ENCODE results near the gene PLVAP. TPM values are rescaled to one million over a fixed set of nuclear protein-coding genes. Genes with fewer than 3 reads are reported as not detected.

The PLVAP gene
- total RNA-seq, 4 donors from 2014 or later = 41.4 to 110 (median 67.9) TPM

- peaks cover 10% of the 10 kb centered on the region for H3K27me3 ChIP-seq
- TF ChIP-seq POLR2AphosphoS5 (IDR thresholded peaks at IDR 0.05) (no peak), EP300 (IDR thresholded peaks at IDR 0.05) (no peak), CTCF (IDR thresholded peaks at IDR 0.05) (no peak), POLR2A (IDR thresholded peaks at IDR 0.05) (no peak)
- H3K27ac ChIP-seq = peak overlapping the region in 3 of 4 donors; percentile 9 to 56 (median 20)
- no peaks in the 10 kb centered on the region for H3K36me3 ChIP-seq
- H3K9me3 ChIP-seq = no peaks in the 10 kb centered on the region
- ATAC-seq = peak; percentile 32
- 37 to 41% methylated on average over 6 to 9 of the region's 11 CpGs for whole genome bisulfite sequencing, 2 donors (ENCODE audit: low coverage in 1 of 2)
- no peaks in the 10 kb centered on the region for H3K4me1 ChIP-seq
- no peak overlapping the region for H3K4me3 ChIP-seq
These were observed 19.4 kb downstream of the PLVAP start for GRCh38 chr19:17357724-17358123.

- WGBS, 2 donors (ENCODE audit: low coverage in 1 of 2) = 71 to 87% methylated on average over 4 to 7 of the region's 7 CpGs
- peak overlapping the region in 2 of 4 donors; percentile 9 to 56 for H3K27ac ChIP-seq
These were observed 20.0 kb downstream of the PLVAP start for GRCh38 chr19:17357078-17357666.

GRCh38 chr19:17353386-17353785 is 23.8 kb downstream of the PLVAP start:
- Histone ChIP-seq H3K4me3 (no peak overlapping the region), H3K27me3 (peaks cover 48% of the 10 kb centered on the region), H3K4me1 (peaks cover 0 to 10% (median 0%) of the 10 kb centered on the region in 3 donors), H3K36me3 (no peaks in the 10 kb centered on the region), H3K9me3 (no peaks in the 10 kb centered on the region), H3K27ac (no peak overlapping the region)
- no peak for ATAC-seq
- WGBS, 2 donors (ENCODE audit: low coverage in 1 of 2) = 80% methylated on average over 8 of the region's 8 CpGs; no CpG with 5 or more reads in 1 of the 2 donors
- no peak for TF ChIP-seq CTCF (IDR thresholded peaks at IDR 0.05)
- no peak for TF ChIP-seq POLR2A (IDR thresholded peaks at IDR 0.05)
- no peak for TF ChIP-seq EP300 (IDR thresholded peaks at IDR 0.05)
- TF ChIP-seq POLR2AphosphoS5 (IDR thresholded peaks at IDR 0.05) = no peak

More at GRCh38 chr19:17357078-17357666, 20.0 kb downstream of the PLVAP start:
- TF ChIP-seq POLR2A (IDR thresholded peaks at IDR 0.05) (no peak), CTCF (IDR thresholded peaks at IDR 0.05) (no peak), POLR2AphosphoS5 (IDR thresholded peaks at IDR 0.05) (no peak), EP300 (IDR thresholded peaks at IDR 0.05) (no peak)
- no peak overlapping the region for H3K4me3 ChIP-seq
- ATAC-seq = no peak
- H3K4me1 ChIP-seq = no peaks in the 10 kb centered on the region
- no peaks in the 10 kb centered on the region for H3K36me3 ChIP-seq
- peaks cover 16% of the 10 kb centered on the region for H3K27me3 ChIP-seq
- no peaks in the 10 kb centered on the region for H3K9me3 ChIP-seq

GRCh38 chr19:17352608-17353280 is 24.4 kb downstream of the PLVAP start:
- no peak for ATAC-seq
- no peaks in the 10 kb centered on the region for H3K9me3 ChIP-seq
- no peak overlapping the region for H3K4me3 ChIP-seq
- H3K27me3 ChIP-seq = peaks cover 54% of the 10 kb centered on the region
- peak overlapping the region in 1 of 4 donors; percentile 8 for H3K27ac ChIP-seq
- TF ChIP-seq EP300 (IDR thresholded peaks at IDR 0.05) (no peak), POLR2A (IDR thresholded peaks at IDR 0.05) (no peak), CTCF (IDR thresholded peaks at IDR 0.05) (no peak), POLR2AphosphoS5 (IDR thresholded peaks at IDR 0.05) (no peak)
- WGBS, 2 donors (ENCODE audit: low coverage in 1 of 2) = 40 to 44% methylated on average over 4 to 12 of the region's 14 CpGs
- H3K36me3 ChIP-seq = no peaks in the 10 kb centered on the region
- H3K4me1 ChIP-seq = peaks cover 0 to 16% (median 0%) of the 10 kb centered on the region in 3 donors

Data from gastroesophageal sphincter (tissue), 4 donors.